Endometrium (tissue), 2 donors: ENCODE results near the gene NSG1.
"Not testable (repeated sequence)": the region's sequence is repeated elsewhere in the genome, so short reads cannot be mapped to it uniquely, and the experiment has no call there.

Experiments used
- FAIRE-seq: peaks from 2 replicates; lab custom pipeline; 2012; peaks lifted over from hg19 to GRCh38; lab: Jason Lieb, UNC
- donor health status: control.
- donor health status: control.

NSG1 gene

GRCh38 chr4:4386736-4387392, at the start of gene NSG1:
Gene NSG1, plus strand, starts transcription at chr4:4387102. Its CDS starts 528 bp downstream, at chr4:4387630.
- no peak for FAIRE-seq

DNA sequence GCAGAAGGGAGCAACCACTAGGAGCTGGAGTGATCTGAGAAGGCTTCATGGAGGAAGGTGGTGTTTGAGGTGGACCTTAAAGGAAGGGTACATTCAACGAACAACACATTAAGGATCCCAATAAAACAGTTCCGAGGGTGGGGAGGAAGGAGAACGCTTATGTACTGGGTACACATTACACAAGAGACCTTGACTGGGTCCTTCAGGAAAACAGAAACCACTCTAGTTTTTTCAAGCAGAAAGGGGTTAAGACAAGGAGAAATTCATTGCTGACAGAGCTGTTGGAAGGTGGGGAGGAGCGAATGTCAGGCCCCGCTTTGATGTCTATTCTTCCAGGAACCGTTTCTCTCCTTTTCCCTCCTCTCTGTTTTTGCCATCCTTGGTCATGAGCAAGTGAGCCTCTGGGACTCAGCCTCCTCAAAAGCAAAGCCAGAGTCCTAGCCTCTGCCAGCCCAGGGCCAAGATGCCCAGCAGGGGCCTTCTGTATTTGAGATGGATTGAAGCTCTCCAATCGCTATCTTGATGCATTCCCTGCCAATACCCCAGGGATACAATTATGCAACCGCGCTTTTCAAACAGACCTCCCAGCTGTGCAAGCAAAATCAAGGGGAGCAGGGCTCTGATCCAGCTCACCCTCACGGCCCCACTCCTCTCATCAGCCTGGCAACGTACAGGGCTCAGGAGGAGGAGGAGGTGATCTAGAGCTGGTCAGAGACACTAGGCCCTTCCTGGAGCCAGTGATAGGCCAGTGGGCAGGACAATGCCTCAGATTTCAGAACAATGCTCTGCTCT, 48.5 kb upstream of the NSG1 start:
- FAIRE-seq, result no peak

DNA sequence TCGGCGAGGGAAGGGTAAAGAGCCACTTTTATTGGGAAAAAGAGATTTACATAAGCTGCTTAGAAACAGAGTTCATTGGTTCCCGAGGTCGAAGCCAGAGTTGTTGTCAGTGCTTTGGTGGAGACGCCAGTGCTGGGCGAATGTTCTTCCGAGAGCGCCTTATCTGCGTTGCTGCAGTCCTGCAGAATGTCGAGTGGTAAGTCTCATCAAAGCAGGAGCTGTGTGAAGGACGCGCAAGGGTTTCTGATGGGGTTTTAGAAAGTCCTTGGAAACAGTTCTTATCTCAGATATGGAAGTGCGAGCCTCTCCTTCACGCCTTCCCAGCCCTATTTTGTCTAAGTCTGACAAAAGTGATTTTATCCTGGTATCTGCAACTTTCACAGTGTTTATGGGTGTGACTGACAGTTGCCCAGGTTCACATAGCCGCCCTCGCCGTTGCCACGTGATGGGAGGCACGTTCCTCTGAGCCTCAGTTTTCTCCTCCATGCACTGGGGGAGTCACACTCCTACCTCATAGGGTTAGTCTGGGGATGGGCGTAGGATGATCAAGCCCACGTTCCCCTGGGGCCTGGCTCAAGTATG, 47.3 kb upstream of the NSG1 start:
- FAIRE-seq, result no peak

- no peak for FAIRE-seq
Measured at GRCh38 chr4:4341861-4342650, 44.8 kb upstream of the NSG1 start.

GRCh38 chr4:4343038-4343437, 43.9 kb upstream of the NSG1 start:
- FAIRE-seq, result no peak

DNA sequence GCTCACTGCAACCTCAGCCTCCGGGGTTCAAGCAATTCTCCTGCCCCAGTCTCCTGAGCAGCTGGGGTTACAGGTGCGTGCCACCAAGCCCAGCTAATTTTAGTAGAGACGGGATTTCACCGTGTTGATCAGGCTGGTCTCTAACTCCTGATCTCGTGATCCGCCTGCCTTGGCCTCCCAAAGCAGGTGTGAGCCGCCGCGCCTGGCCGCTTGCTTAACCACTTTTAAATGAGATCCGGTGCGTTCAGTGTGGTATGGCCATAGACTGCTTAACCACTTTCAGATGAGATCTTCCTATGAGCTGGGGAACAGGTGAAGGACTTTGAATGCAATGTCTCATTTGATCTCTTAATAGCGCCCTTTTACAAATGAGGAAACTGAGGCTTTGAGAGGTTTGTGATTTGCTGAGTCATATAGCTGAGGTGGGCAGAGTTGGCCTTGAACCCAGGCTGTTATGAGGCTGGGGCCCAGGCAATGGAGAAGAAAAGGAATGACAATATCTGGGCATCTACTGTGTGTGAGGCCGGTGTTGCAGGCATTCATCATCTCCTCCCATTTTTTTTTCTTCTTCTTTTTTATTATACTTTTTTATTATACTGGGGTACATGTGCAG, 41.9 kb upstream of the NSG1 start:
- no peak for FAIRE-seq

- no peak for FAIRE-seq
Measured at GRCh38 chr4:4347585-4347984, 39.3 kb upstream of the NSG1 start.

DNA sequence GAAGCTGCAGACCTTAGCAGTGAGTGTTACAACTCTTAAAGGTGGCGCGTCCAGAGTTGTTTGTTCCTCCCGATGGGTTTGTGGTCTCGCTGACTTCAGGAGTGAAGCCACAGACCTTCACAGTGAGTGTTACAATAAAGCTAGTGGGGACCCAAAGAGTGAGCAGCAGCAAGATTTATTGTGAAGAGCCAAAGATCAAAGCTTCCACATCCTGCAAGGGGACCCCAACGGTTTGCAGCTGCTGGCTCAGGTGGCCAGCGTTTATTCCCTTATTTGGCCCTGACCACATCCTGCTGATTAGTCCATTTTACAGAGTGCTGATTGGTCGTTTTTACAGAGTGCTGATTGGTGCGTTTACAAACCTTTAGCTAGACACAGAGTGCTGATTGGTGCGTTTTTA, 38.3 kb upstream of the NSG1 start:
- FAIRE-seq, result not testable (repeated sequence)

- FAIRE-seq, result no peak
Measured at GRCh38 chr4:4349867-4350266, 37.0 kb upstream of the NSG1 start.

GRCh38 chr4:4350909-4351308, 36.0 kb upstream of the NSG1 start:
- FAIRE-seq, result no peak

DNA sequence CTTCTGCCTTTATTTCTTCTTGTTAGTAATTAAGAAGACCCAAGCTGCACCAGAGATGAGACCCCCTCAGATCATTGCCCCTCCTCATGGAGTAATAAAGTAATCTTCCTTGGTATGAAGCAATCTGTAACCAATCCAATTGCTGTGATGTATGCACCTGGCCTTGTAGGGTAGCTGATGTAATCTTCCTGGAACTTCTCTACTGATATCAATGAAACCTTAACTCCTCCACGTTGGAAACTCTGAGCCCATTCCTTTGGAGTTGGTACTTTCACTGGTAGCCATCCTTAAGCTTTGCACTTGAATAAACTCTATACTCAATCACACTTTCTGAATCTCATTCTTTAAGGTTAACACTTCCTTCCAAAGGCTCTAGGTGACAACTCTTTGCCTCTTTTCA, 31.6 kb upstream of the NSG1 start:
- no peak for FAIRE-seq

DNA sequence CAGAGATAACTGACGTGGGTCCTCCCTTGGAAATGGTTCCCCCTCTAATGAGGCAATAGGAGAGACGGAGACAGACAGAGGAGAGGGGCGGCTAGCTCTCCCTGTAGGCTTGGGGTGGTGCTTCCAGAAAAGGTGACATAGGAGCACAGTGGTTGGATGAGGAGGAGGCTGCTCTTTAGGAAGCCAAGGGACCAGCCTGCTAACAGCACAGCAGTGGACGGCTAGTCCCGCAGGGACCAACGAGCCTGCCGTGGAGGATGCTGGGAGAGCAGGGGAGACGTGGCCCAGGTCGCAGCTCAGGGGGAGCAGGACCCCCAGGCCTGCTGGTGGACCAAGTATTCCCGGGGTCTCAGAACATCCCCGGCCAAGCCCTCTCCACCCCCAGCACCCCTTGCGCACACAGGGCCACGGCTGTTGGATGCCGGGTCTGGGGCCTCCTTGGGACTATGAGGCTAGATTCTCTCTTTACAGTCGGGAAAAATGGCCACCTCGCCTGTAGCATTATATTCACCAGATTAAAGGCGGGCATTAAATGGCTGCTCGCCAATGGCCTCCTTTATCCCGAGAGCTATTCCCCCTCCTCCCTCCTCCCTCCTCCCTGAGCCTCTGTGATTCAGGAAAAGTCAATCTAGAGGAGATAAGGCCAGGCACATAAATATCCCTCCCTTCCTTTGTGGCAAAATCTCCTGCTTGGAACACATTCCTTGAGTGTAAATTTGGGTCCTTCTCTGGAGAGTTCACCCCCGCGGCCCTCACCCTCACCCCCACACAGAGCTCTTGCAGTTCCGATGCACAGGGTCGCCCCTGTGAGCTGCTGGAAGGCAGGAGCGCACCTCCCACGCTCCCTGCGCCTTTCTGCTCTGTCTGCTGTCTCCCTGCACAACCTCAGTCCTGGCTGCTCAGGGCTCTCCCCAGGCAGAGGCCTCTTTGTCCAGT, 30.5 kb upstream of the NSG1 start:
- FAIRE-seq, result no peak

- no peak for FAIRE-seq
Measured at GRCh38 chr4:4358093-4358854, 28.6 kb upstream of the NSG1 start.

- FAIRE-seq, result no peak
Measured at GRCh38 chr4:4361883-4362282, 25.0 kb upstream of the NSG1 start.

DNA sequence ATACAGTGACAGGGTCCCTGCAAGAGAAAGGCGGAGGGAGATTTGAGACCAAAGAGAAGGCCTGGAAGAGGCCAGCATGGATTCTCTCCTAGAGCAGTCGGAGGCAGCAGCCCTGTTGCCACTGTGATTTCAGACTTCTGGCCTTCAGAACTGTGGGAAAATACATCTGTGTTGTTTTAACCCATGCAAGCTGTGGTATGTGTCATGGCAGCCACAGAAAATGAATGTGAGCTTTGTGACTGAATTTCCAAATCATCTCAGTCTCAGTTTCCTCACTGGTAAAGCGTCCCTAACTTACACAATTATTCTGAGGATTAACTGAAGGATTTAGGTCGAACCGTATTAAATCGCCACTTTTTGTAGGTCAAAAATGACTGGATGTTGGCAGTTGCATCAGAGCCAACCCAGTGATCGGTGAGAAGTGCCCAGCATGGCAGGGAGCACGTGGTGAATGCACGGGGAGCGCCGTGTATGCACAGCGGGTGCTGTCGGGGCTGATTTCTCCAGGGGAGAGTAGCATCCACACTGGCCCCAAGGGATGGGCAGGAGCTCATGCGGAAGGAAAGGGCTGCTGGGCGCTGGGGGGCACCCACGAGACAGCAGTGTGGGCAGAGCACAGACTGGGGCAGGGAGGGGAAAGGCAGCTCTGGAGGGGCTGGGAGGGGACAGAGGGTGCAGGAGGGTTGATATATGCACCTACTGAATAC, 23.8 kb upstream of the NSG1 start:
- FAIRE-seq, result no peak

DNA sequence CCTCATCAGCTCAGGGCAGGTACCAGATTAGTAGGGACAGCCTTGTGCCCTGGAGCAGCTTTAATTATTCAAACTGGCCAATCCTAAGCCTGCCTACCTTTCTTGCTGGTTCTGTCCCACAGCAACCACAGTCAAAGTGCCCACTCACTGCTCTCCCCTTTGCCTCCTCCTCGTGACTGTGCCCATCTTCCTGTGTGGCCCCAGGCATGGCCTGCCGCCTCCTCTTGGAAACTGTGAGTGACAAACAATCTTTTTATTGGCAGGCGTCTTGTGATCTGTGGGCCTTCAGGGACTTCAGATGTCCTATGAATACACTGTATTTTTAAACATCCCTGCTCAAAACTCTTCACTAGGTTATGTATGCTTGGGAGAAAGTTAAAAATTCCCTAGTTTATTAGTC, 22.8 kb upstream of the NSG1 start:
- FAIRE-seq, result no peak

GRCh38 chr4:4364486-4365208, 22.3 kb upstream of the NSG1 start:
- no peak for FAIRE-seq

DNA sequence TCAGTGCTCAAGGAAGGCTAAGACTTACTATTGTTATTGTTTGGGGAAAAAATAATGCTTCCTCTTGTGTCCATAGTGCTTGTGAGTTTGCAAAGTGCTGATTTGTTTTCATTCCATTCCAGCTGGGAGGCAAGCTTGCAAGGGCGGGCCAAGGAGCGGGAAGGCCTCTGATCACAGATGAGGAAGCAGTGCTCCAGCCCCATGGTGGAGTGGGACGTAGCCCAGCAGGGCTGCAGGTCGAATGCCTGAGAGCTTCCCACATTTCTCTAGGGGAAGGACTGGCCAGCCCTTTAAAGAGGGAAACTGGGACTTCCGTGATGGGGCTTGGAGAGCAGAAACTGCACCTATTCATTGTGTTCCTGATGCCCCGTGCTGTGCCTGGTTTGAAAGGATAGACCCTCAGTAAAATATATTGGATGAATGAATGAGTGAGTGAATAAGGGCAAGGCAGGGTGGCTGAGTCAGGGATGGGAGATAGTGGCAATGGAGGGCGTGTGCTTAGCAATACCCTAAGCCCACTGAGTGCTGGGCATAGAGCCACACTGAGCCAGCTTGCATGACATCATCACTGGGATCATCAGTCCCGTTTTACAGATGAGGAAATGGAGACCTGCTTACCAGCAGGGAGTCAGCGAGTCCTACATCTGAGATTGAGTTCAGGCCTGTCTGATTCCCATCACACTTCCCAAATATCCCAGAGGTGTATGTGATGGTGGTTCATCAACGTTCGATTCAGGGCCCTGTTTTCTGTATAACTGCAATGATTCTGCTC, 17.9 kb upstream of the NSG1 start:
- FAIRE-seq, result peak; percentile 92
